Subcutaneous adipose tissue (tissue), 4 donors: ENCODE results near the gene ZNF341. TPM values are rescaled to one million over a fixed set of nuclear protein-coding genes. Genes with fewer than 3 reads are reported as not detected.

Source experiments
- total RNA-seq, 4 donors: library from RNA; depleted of rRNA; stranded (reverse); fragments of >200 nt; gene quantifications; one replicate each; pipeline ENCODE4 v1.1.0, GENCODE V29; 2016
- TF ChIP-seq, protein P1 (sequence below): fragments of 450-650 bp; IDR thresholded peaks from one replicate; pipeline ENCODE4 v1.5.1; 2016; ENCODE audit warnings: low read depth, mild to moderate bottlenecking, control low read depth, antibody characterized with exemption, moderate library complexity

ZNF341 gene
- total RNA-seq, 4 donors from 2014 or later, result 0.65 to 2.8 (median 1.1) TPM

DNA sequence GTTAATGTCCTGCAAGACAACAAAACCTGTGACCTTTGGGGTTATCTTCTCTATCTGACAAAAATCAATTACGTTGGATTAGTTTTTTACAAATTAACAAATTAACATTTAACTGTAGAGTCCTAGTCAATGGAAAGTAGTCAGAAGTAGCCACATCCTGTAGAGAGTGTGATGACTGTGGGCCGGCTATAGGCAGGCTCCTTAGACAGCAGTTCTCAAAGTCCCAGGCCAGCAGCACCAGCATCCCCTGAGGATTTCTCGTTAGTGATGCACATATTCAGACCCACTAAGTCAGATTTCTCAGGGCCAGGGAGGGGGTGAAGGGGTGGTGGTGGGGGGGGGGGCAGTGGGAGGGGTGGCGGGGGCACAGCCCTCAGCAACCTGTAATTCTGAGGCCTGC lies 37.2 kb downstream of the ZNF341 start:
- TF ChIP-seq, protein P1, sequence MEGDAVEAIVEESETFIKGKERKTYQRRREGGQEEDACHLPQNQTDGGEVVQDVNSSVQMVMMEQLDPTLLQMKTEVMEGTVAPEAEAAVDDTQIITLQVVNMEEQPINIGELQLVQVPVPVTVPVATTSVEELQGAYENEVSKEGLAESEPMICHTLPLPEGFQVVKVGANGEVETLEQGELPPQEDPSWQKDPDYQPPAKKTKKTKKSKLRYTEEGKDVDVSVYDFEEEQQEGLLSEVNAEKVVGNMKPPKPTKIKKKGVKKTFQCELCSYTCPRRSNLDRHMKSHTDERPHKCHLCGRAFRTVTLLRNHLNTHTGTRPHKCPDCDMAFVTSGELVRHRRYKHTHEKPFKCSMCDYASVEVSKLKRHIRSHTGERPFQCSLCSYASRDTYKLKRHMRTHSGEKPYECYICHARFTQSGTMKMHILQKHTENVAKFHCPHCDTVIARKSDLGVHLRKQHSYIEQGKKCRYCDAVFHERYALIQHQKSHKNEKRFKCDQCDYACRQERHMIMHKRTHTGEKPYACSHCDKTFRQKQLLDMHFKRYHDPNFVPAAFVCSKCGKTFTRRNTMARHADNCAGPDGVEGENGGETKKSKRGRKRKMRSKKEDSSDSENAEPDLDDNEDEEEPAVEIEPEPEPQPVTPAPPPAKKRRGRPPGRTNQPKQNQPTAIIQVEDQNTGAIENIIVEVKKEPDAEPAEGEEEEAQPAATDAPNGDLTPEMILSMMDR, result no peak

DNA sequence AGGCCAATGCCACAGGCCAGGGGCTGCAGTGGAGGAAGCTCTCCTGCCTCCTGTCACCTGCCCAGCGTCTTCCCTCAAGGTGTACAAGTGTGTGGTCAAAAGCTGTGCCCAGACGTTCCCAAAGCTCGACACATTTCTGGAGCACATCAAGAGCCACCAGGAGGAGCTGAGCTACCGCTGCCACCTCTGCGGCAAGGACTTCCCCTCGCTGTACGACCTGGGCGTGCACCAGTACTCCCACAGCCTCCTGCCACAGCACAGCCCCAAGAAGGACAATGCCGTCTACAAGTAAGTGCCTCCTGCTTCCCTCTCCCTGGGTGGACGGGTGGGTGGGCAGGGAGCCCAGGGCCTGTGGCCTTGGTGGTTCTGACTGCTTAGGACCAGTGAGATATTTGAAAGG lies 38.2 kb downstream of the ZNF341 start:
- TF ChIP-seq, protein P1, result no peak

- TF ChIP-seq, protein P1, result no peak
Observed at GRCh38 chr20:33771938-33772337, 40.1 kb downstream of the ZNF341 start.

DNA sequence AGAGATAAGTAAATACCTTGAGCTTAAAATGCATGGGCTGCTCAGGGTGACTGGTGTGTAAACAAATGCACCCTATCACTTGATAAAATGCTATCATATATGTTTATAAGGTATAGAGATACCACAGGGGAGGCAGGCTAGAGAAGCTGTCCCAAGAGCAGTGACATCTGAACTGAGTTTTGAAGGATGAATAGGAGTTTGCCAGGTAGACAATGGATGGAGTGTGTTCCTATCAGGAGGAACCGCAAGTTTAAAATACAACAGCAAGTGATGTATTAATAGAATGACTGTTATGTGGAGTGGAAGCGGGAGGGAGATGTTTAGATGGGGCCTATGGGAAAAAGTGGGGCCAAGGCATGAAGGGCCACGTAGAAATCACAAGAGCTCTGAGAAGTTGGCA lies 40.6 kb downstream of the ZNF341 start:
- TF ChIP-seq, protein P1, result no peak

GRCh38 chr20:33773412-33774089 lies 41.8 kb downstream of the ZNF341 start:
- TF ChIP-seq, protein P1, result no peak

DNA sequence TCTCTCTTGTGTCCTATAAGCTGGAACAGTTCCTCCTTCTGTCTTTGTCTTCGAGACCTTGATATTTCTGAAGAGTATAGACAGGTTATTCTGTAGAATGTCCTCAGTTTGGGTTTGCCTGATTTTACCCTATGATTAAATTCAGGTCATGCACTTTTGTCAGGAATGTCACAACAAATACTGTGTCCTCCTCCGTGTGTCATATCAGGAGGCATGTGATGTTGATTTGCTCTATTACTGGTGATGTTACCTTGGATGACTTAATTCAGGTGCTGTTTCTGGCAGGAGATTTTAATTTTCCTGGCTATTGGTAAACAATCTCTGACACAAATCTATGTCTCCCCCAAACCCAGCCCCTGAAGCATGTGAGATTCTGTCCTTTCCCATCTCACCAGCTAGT lies 46.0 kb downstream of the ZNF341 start:
- TF ChIP-seq, protein P1, result no peak

DNA sequence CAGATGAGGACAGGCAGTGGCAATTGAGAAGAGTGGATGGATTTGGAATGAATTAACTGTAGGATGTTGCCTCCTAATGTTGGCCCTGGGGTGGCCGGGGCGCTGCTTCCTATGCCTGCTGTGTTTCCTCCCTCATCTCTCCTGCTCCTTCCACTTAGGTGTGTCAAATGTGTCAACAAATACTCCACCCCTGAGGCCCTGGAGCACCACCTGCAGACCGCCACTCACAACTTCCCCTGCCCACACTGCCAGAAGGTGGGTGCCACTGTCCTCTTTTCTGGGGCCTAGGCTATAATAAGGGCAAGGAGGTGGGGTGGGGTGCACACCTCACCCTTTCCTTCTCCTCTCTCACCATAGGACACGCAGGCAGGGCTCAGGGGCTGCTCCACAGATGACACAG lies 49.3 kb downstream of the ZNF341 start:
- TF ChIP-seq, protein P1, result no peak
